A549 (cell line): ENCODE results near the gene ZDHHC19. TPM values are rescaled to one million over a fixed set of nuclear protein-coding genes. Genes with fewer than 3 reads are reported as not detected.

Experiments
- ATAC-seq, 2 experiments: fragments of 200-7000 bp in 1 of 2; fragments of >200 bp in 1 of 2; cut with Nextera tagmentation in 1 of 2; cut with Tn5 transposase in 1 of 2; 3 replicates each; pipeline versions ENCODE4 v1.8.0 to v1.9.1; 2018 to 2020; ENCODE audit warnings: mild to moderate bottlenecking in 1 of 2, moderate library complexity in 1 of 2
- CTCF ChIA-PET: fragments of 300-600 bp; sonication (Branson Sonifier 250); formaldehyde crosslinking; extraction: SDS; loops from one replicate; lab custom pipeline; 2021; ENCODE audit warnings: antibody characterized with exemption, inconsistent platforms; lab: Yijun Ruan, JAX
- POLR2A ChIA-PET: fragments of 350-600 bp; formaldehyde crosslinking; extraction: SDS; loops from one replicate; lab custom pipeline; 2021; ENCODE audit warnings: antibody characterized with exemption, inconsistent platforms; lab: Yijun Ruan, JAX
- DNase-seq, 2 experiments: peaks; one replicate each; pipeline versions ENCODE4 v3.0.0 to v3.0.0-alpha.2; 2011 to 2016; ENCODE audit warnings: low read depth in 1 of 2, low spot score in 1 of 2
- FAIRE-seq: peaks from 2 replicates; lab custom pipeline; 2011; peaks lifted over from hg19 to GRCh38; lab: Jason Lieb, UNC
- H3K27ac ChIP-seq, 2 experiments: fragments of >200 bp; sonication (Bioruptor Twin); formaldehyde crosslinking; 3 replicates each; pipeline ENCODE4 v1.5.1; 2016 to 2017
- H3K4me1 ChIP-seq: fragments of >200 bp; sonication (Bioruptor Twin); formaldehyde crosslinking; 3 replicates; pipeline ENCODE4 v1.6.1; 2016
- H3K4me2 ChIP-seq: fragments of >200 bp; sonication (Bioruptor Twin); formaldehyde crosslinking; 3 replicates; pipeline ENCODE4 v1.6.1; 2016
- H3K4me3 ChIP-seq: fragments of >200 bp; sonication (Bioruptor Twin); formaldehyde crosslinking; 3 replicates; pipeline ENCODE4 v1.5.1; 2016
- H3K9me3 ChIP-seq: fragments of >200 bp; sonication (Bioruptor Twin); formaldehyde crosslinking; 3 replicates; pipeline ENCODE4 v1.6.1; 2016
- CBX2 ChIP-seq: fragments of 200-600 bp; sonication (generic); IDR thresholded peaks from 2 replicates; pipeline ENCODE4 v1.6.1; 2016; ENCODE audit warnings: low read depth, mild to moderate bottlenecking, borderline replicate concordance
- CBX8 ChIP-seq: fragments of 200-600 bp; sonication (generic); IDR thresholded peaks from 2 replicates; pipeline ENCODE4 v1.6.1; 2016
- CEBPB ChIP-seq, 2 experiments: fragments of >200 bp in 1 of 2; sonication (Bioruptor Twin) in 1 of 2; formaldehyde crosslinking in 1 of 2; IDR thresholded peaks; 2 replicates each; pipeline ENCODE4 v1.6.1; 2012 to 2016
- CHD2 ChIP-seq: fragments of 150-350 bp; IDR thresholded peaks from 2 replicates; pipeline ENCODE4 v1.6.1; 2014; ENCODE audit warnings: low read length; ENCODE audit not compliant: partially characterized antibody
- CHD4 ChIP-seq: fragments of 200-600 bp; sonication (generic); IDR thresholded peaks from 2 replicates; pipeline ENCODE4 v1.6.1; 2016; ENCODE audit warnings: antibody characterized with exemption, mild to moderate bottlenecking, borderline replicate concordance
- E2F6 ChIP-seq: IDR thresholded peaks from 2 replicates; pipeline ENCODE4 v1.6.1; 2012; ENCODE audit warnings: low read depth, borderline replicate concordance
- EHMT2 ChIP-seq: fragments of 200-600 bp; sonication (generic); IDR thresholded peaks from 2 replicates; pipeline ENCODE4 v1.6.1; 2016; ENCODE audit warnings: antibody characterized with exemption, low read depth, mild to moderate bottlenecking, moderate library complexity
- EP300 ChIP-seq, 2 experiments: fragments of >200 bp; sonication (Bioruptor Twin); formaldehyde crosslinking; IDR thresholded peaks; 2 replicates in 1 of 2; 3 replicates in 1 of 2; pipeline ENCODE4 v1.6.1; 2016 to 2017
- ESRRA ChIP-seq: fragments of 150-350 bp; IDR thresholded peaks from 2 replicates; pipeline ENCODE4 v1.6.1; 2014; ENCODE audit warnings: mild to moderate bottlenecking, low read length, borderline replicate concordance
- FOSL2 ChIP-seq, 2 experiments: fragments of 450-650 bp in 1 of 2; fragments of >200 bp in 1 of 2; sonication (Bioruptor Twin) in 1 of 2; formaldehyde crosslinking; IDR thresholded peaks; 2 replicates each; pipeline versions ENCODE4 v1.5.0 to v1.6.1; 2016 to 2020; ENCODE audit warnings: mild to moderate bottlenecking in 1 of 2, moderate library complexity in 1 of 2
- FOXS1 ChIP-seq: fragments of 250-450 bp; sonication (Bioruptor Pico); IDR thresholded peaks from 2 replicates; pipeline ENCODE4 v1.5.0; 2020; ENCODE audit warnings: mild to moderate bottlenecking, moderate library complexity
- HEYL ChIP-seq: fragments of 250-450 bp; sonication (Bioruptor Pico); IDR thresholded peaks from 2 replicates; pipeline ENCODE4 v1.8.0; 2021; ENCODE audit warnings: mild to moderate bottlenecking, moderate library complexity
- HOXB13 ChIP-seq: fragments of 250-450 bp; sonication (Bioruptor Pico); IDR thresholded peaks from 2 replicates; pipeline ENCODE4 v1.5.0; 2020; ENCODE audit warnings: low read depth, mild to moderate bottlenecking, moderate library complexity
- HOXB5 ChIP-seq: fragments of 250-450 bp; sonication (Bioruptor Pico); IDR thresholded peaks from 2 replicates; pipeline ENCODE4 v1.5.0; 2020; ENCODE audit warnings: mild to moderate bottlenecking, moderate library complexity
- JUNB ChIP-seq: fragments of >200 bp; sonication (Bioruptor Twin); formaldehyde crosslinking; IDR thresholded peaks from 2 replicates; pipeline ENCODE4 v1.6.1; 2016
- KDM1A ChIP-seq: fragments of 200-600 bp; sonication (generic); IDR thresholded peaks from 2 replicates; pipeline ENCODE4 v1.6.1; 2016; ENCODE audit warnings: low read depth, mild to moderate bottlenecking
- NFE2L2 ChIP-seq: fragments of 150-350 bp; conservative IDR thresholded peaks from 2 replicates; pipeline ENCODE4 v1.6.1; 2014; ENCODE audit warnings: low read length
- NPAS2 ChIP-seq: fragments of 250-450 bp; sonication (Bioruptor Pico); IDR thresholded peaks from 2 replicates; pipeline ENCODE4 v1.8.0; 2022; ENCODE audit warnings: mild to moderate bottlenecking, moderate library complexity, borderline replicate concordance
- PBX3 ChIP-seq: IDR thresholded peaks from 2 replicates; pipeline ENCODE4 v1.6.1; 2012
- RARB ChIP-seq: fragments of 250-450 bp; sonication (Bioruptor Pico); IDR thresholded peaks from 2 replicates; pipeline ENCODE4 v1.8.0; 2021; ENCODE audit warnings: mild to moderate bottlenecking, moderate library complexity
- RFX5 ChIP-seq: fragments of 450-650 bp; IDR thresholded peaks from 2 replicates; pipeline ENCODE4 v1.7.1; 2014; ENCODE audit warnings: antibody characterized with exemption, mild to moderate bottlenecking, moderate library complexity
- SMC3 ChIP-seq: fragments of >200 bp; sonication (Bioruptor Twin); formaldehyde crosslinking; IDR thresholded peaks from 3 replicates; pipeline ENCODE4 v1.6.1; 2018; ENCODE audit warnings: inconsistent platforms
- TP53 ChIP-seq: fragments of 250-450 bp; sonication (Bioruptor Pico); IDR thresholded peaks from 2 replicates; pipeline ENCODE4 v1.5.0; 2021; ENCODE audit warnings: mild to moderate bottlenecking, moderate library complexity
- ZNF302 ChIP-seq: fragments of 250-450 bp; sonication (Bioruptor Pico); IDR thresholded peaks from 2 replicates; pipeline ENCODE4 v1.9.0; 2021; ENCODE audit warnings: inconsistent platforms, mild to moderate bottlenecking, moderate library complexity
- WGBS: methylation state at CpG from one replicate; pipeline ENCODE4 v1.1.6; 2017; ENCODE audit errors: missing lambda C conversion rate; 5-methylcytosine and 5-hydroxymethylcytosine counted together
- polyA plus RNA-seq, 4 experiments: library from polyadenylated mRNA; depleted of rRNA in 3 of 4; stranded (reverse); fragments of >200 nt; fragmentation: RNase III in 1 of 4; extraction: RNeasy Plus Mini Kit Qiagen cat#74134 plus additional on column Dnase treatment in 1 of 4; gene quantifications; 2 replicates in 3 of 4; 3 replicates in 1 of 4; pipeline ENCODE4 v1.2.3, GENCODE V29; 2011 to 2017

The ZDHHC19 gene
- polyA plus RNA-seq, 2 of the 4 experiments (the other 2 are of a cell fraction): 0.15 TPM; not detected in 1

- Histone ChIP-seq H3K9me3 (no peaks in the 10 kb centered on the region), H3K27ac (no peak overlapping the region), H3K4me3 (no peak overlapping the region), H3K4me1 (no peaks in the 10 kb centered on the region), H3K4me2 (no peak overlapping the region)
- ATAC-seq: no peak
- CTCF ChIA-PET: no interaction called here
- no peak for FAIRE-seq
- POLR2A ChIA-PET: no interaction called here
- no peak for DNase-seq
- WGBS: 82% methylated on average over 16 of the region's 16 CpGs
- no peak for TF ChIP-seq SMC3
- no peak for TF ChIP-seq EP300 (IDR thresholded peaks at IDR 0.05)
- no peak for TF ChIP-seq E2F6
- no peak for TF ChIP-seq EHMT2
- no peak for TF ChIP-seq CHD4
Observed at GRCh38 chr3:196177567-196177966, 33.6 kb downstream of the ZDHHC19 start.

GRCh38 chr3:196175722-196176121 is 35.5 kb downstream of the ZDHHC19 start:
- FAIRE-seq (no peak), DNase-seq (no peak), ATAC-seq (peak in 1 of 2 experiments; percentile 24; a peak in 1 of 6 replicates)
- Histone ChIP-seq H3K9me3 (no peaks in the 10 kb centered on the region), H3K4me1 (no peaks in the 10 kb centered on the region), H3K4me2 (no peak overlapping the region), H3K4me3 (no peak overlapping the region), H3K27ac (no peak overlapping the region)
- ChIA-PET POLR2A (interaction anchor here (0.6 kb wide), 1 partner anchor 9 kb away, joined by 3 read pairs; no protein-coding TSS in a partner anchor), CTCF (interaction anchor here (1.3 kb wide), 1 partner anchor 21 kb away, joined by 3 read pairs; no protein-coding TSS in a partner anchor)
- WGBS: 75% methylated on average over 9 of the region's 9 CpGs
- TF ChIP-seq CBX8: no peak
- no peak for TF ChIP-seq HEYL (CRISPR knock-in tag)
- TF ChIP-seq JUNB: no peak
- TF ChIP-seq FOXS1: no peak
- TF ChIP-seq HOXB13 (CRISPR knock-in tag): no peak
- TF ChIP-seq TP53: no peak
- no peak for TF ChIP-seq RFX5
- no peak for TF ChIP-seq SMC3
- no peak for TF ChIP-seq KDM1A
- no peak for TF ChIP-seq CBX2
- TF ChIP-seq CHD2: no peak
- no peak for TF ChIP-seq PBX3
- no peak for TF ChIP-seq HOXB5 (CRISPR knock-in tag)
- no peak for TF ChIP-seq RARB (CRISPR knock-in tag)
- TF ChIP-seq EHMT2: no peak
- TF ChIP-seq NFE2L2: no peak
- no peak for TF ChIP-seq ESRRA
- no peak for TF ChIP-seq CHD4
- no peak for TF ChIP-seq FOSL2 (IDR thresholded peaks at IDR 0.05)
- no peak for TF ChIP-seq FOSL2 (CRISPR knock-in tag; IDR thresholded peaks at IDR 0.05)
- TF ChIP-seq NPAS2 (CRISPR knock-in tag): no peak

- no peaks in the 10 kb centered on the region for H3K4me1 ChIP-seq
- no peak overlapping the region for H3K27ac ChIP-seq
- 70% methylated on average over 16 of the region's 19 CpGs for WGBS
- CTCF ChIA-PET: interaction anchor here (1.3 kb wide), 1 partner anchor 22 kb away, joined by 3 read pairs; no protein-coding TSS in a partner anchor
- ATAC-seq (no peak), DNase-seq (no peak), FAIRE-seq (no peak)
- H3K4me3 ChIP-seq: no peak overlapping the region
- no peaks in the 10 kb centered on the region for H3K9me3 ChIP-seq
- H3K4me2 ChIP-seq: no peak overlapping the region
- POLR2A ChIA-PET: interaction anchor here (0.6 kb wide), 1 partner anchor 8 kb away, joined by 3 read pairs; no protein-coding TSS in a partner anchor
- TF ChIP-seq CBX2: no peak
- no peak for TF ChIP-seq CHD4
- TF ChIP-seq ZNF302: no peak
- no peak for TF ChIP-seq CEBPB (IDR thresholded peaks at IDR 0.05)
Observed at GRCh38 chr3:196175116-196175625, 36.0 kb downstream of the ZDHHC19 start.
